Measurements from ENCODE around the gene ST8SIA4. TPM values are rescaled to one million over a fixed set of nuclear protein-coding genes. Genes with fewer than 3 reads are reported as not detected.

ST8SIA4 gene
- total and polyA plus RNA-seq, 2 donors from 2014 or later: 0.69 to 11.6 TPM

GRCh38 chr5:100852051-100852450 is 51.0 kb downstream of the ST8SIA4 start:
- intact Hi-C loops (cut with DNase I): no loop called here
- no peak overlapping the region for H3K9ac ChIP-seq (ENCODE audit: low read length in 3 of 3)
- DNase-seq: no peak
- H3K4me3 ChIP-seq (ENCODE audit: low read length in 3 of 3): no peak overlapping the region
- no peak for FAIRE-seq
- no peak for TF ChIP-seq CTCF (IDR thresholded peaks at IDR 0.05; ENCODE audit: borderline replicate concordance, extremely low read depth, insufficient read depth)
- no peaks in the 10 kb centered on the region for H3K4me1 ChIP-seq (ENCODE audit: control insufficient read depth in 2 of 3, insufficient read depth in 2 of 3, low read depth in 1 of 3, low read length in 3 of 3)
- H3K9me3 ChIP-seq (ENCODE audit: control insufficient read depth in 2 of 3, insufficient read depth in 1 of 3, low read length in 3 of 3): no peaks in the 10 kb centered on the region
- H3K27ac ChIP-seq (ENCODE audit: low read depth in 2 of 2, low read length in 2 of 2): no peak overlapping the region
- H3K27me3 ChIP-seq (ENCODE audit: control insufficient read depth, insufficient read depth, low read length): no peaks in the 10 kb centered on the region
- no peaks in the 10 kb centered on the region for H3K36me3 ChIP-seq (ENCODE audit: control insufficient read depth in 2 of 3, insufficient read depth in 3 of 3, low read length in 3 of 3)

GRCh38 chr5:100846772-100847171 is 56.3 kb downstream of the ST8SIA4 start:
- DNase-seq (peak in 1 of 5 donors; percentile 24), FAIRE-seq (no peak)
- intact Hi-C loops (cut with DNase I): no loop called here
- no peak for TF ChIP-seq CTCF (IDR thresholded peaks at IDR 0.05; ENCODE audit: borderline replicate concordance, extremely low read depth, insufficient read depth)
- no peak overlapping the region for H3K27ac ChIP-seq (ENCODE audit: low read depth in 2 of 2, low read length in 2 of 2)
- no peaks in the 10 kb centered on the region for H3K4me1 ChIP-seq (ENCODE audit: control insufficient read depth in 2 of 3, insufficient read depth in 2 of 3, low read depth in 1 of 3, low read length in 3 of 3)
- no peak overlapping the region for H3K4me3 ChIP-seq (ENCODE audit: low read length in 3 of 3)
- H3K9me3 ChIP-seq (ENCODE audit: control insufficient read depth in 2 of 3, insufficient read depth in 1 of 3, low read length in 3 of 3): no peaks in the 10 kb centered on the region
- no peak overlapping the region for H3K9ac ChIP-seq (ENCODE audit: low read length in 3 of 3)
- H3K27me3 ChIP-seq (ENCODE audit: control insufficient read depth, insufficient read depth, low read length): no peaks in the 10 kb centered on the region
- no peaks in the 10 kb centered on the region for H3K36me3 ChIP-seq (ENCODE audit: control insufficient read depth in 2 of 3, insufficient read depth in 3 of 3, low read length in 3 of 3)

GRCh38 chr5:100842080-100842479 is 61.0 kb downstream of the ST8SIA4 start:
- Histone ChIP-seq H3K27ac (ENCODE audit: low read depth in 2 of 2, low read length in 2 of 2) (no peak overlapping the region), H3K4me1 (ENCODE audit: control insufficient read depth in 2 of 3, insufficient read depth in 2 of 3, low read depth in 1 of 3, low read length in 3 of 3) (no peaks in the 10 kb centered on the region), H3K4me3 (ENCODE audit: low read length in 3 of 3) (no peak overlapping the region), H3K9me3 (ENCODE audit: control insufficient read depth in 2 of 3, insufficient read depth in 1 of 3, low read length in 3 of 3) (no peaks in the 10 kb centered on the region), H3K36me3 (ENCODE audit: control insufficient read depth in 2 of 3, insufficient read depth in 3 of 3, low read length in 3 of 3) (no peaks in the 10 kb centered on the region), H3K27me3 (ENCODE audit: control insufficient read depth, insufficient read depth, low read length) (no peaks in the 10 kb centered on the region), H3K9ac (ENCODE audit: low read length in 3 of 3) (no peak overlapping the region)
- no peak for DNase-seq
- intact Hi-C loops (cut with DNase I): no loop called here
- no peak for FAIRE-seq
- TF ChIP-seq CTCF (IDR thresholded peaks at IDR 0.05; ENCODE audit: borderline replicate concordance, extremely low read depth, insufficient read depth): no peak
